Superior temporal gyrus (tissue), 1 donor: ENCODE results near the gene HOXD11.

Source experiments
- DNase-seq: peaks from one replicate; pipeline ENCODE4 v3.0.0-alpha.2; 2016; ENCODE audit errors: extremely low spot score

The HOXD11 gene

GRCh38 chr2:176131848-176132158, 24.7 kb downstream of the HOXD11 start:
- DNase-seq: no peak

DNA sequence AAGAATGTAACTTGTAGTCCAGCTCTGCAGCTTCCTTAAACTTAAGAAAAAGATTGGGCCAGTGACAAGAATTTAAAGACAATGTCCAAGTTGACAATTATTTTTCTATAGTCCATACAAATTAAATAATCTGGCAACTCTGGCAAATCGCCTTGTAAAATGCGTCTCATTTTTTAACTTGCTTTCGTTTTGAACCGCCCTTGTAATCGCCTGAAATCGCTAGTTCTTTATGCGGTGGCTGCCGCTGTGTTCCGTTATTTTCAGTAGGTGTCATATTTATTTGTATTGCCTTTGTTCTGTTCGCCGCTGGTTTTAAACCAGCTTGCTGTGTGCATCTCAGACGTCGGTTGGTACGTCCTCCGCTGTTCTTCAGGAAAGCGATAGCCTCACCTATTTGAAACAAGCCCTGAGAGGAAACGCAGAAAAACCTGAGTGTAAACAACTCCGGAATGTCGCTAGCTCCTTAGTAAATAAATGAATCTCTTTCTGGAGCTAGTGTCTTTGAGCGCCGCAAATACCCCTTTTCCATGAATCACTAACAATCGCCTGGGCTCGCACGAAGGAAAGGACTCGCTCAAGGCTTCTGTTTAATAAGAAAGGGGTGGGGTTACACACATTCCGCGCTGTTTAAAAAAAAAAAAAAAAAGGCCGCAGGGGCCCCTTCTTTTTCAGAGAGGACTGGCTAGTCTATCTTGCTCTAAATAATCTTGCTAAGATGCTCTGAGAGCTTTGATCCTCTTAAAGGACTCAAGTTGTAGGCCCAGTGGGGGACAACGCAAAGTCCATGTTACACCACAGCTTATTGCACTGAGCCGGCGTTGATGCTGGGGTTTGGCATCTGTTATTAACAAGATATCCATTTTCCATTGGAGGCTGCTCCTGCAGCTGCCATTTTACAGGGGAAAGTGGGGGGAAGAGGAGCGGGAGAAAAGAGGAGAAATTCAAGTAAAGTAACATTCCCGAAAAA, 25.4 kb downstream of the HOXD11 start:
- no peak for DNase-seq

GRCh38 chr2:176133389-176133788, 26.3 kb downstream of the HOXD11 start:
- DNase-seq: no peak

DNA sequence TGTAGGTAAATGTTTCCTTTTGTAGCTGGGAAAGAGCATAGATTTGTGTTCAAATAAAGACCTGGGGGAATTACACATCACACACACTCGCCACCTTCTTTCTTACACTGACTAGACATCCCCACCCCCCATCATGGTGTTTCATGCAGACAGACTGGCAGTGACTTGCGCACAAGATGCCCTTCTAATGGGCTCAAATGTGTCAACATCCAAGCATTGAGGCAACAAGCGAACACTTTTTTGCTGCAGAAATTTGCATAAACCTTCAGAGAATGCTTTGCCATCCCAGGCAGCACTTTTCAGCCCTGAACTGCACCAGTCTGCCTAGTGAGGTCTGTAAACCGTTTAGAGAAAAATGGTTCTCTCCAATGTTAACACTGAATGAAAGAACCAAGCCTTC, 27.0 kb downstream of the HOXD11 start:
- no peak for DNase-seq

DNA sequence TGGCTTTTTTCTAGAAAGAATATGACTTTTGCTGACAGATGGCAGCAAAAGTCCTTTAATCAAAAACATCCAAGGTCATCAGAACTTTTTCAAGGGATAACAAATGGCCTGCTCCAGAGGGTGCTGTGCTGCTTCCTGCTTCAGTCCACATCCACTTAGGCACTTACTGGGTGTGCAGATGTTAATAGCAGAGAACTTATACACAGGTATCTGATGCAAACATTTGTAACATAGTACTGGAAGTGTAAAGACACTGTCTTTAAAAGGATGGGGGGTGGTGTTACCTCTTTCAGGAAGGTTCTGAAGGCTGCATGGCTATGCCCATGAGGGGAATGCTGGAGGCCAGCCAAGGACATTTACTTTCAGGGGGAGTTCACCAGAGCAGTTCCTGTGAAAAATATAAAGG, 28.0 kb downstream of the HOXD11 start:
- no peak for DNase-seq

DNA sequence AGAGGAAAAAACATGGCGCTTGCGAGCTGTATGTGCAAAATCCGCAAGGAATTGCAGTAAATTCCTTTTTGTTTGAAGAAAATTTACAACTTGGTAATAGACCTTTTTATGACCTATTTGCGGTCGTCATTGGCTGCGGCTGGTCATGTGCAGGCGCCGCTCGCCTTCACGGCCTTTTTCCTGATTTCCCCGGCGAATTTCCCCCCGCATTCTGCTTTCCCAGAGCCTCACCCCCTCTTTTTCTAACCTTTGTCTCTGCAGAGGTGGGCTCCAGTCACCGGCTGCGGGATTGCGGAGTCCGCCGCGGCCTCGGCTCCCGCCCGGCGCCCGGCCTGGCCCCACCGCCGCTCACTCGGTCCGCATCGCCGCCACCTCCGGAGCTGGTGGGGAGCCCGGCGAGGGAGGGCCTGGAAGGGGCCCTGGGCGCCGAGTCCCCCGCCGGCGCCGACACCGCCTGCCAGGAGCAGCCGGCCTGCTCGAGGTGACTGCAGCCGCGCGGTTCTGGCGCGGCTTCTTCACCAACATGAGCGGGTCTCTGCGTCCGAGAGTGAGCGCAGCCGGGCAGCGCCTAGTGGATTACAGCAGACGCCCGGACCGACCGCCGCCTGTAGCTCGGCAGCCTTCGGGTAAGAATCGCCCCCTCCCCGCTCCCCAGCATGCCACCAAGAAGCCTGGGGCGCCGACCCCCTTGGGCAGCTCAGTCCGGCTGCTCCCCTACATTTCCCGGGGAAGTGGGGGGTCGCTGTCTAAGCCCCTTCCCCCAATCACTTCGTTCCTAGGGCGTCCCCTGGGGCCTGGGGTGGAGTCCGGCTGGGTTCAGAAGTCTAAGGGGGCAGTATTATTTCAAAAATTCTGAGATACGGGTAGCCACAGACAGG, 29.5 kb downstream of the HOXD11 start:
- DNase-seq: no peak

DNA sequence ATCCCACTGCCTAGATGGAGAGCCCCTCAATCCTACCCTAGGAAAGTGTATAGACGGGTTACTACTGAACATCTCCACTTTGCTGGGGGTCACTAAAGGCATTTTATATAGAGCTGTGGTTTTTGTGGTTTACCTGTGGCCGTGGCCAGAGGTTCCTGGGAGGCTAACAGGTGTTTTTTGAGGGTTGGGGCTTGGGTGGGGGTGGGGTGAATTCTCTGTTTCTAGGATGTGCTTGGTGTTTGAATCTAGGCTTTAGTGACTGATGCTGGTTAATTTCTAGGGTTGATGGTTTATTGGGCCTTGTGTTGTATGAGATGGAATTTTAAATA, 30.1 kb downstream of the HOXD11 start:
- no peak for DNase-seq

GRCh38 chr2:176137906-176138305, 30.8 kb downstream of the HOXD11 start:
- no peak for DNase-seq

GRCh38 chr2:176138526-176138922, 31.4 kb downstream of the HOXD11 start:
- no peak for DNase-seq

- no peak for DNase-seq
Measured at GRCh38 chr2:176138923-176139660, 32.0 kb downstream of the HOXD11 start.

- no peak for DNase-seq
Measured at GRCh38 chr2:176139661-176140512, 32.8 kb downstream of the HOXD11 start.

- peak; percentile 70 for DNase-seq
Measured at GRCh38 chr2:176140513-176141317, 33.6 kb downstream of the HOXD11 start.

- DNase-seq: no peak
Measured at GRCh38 chr2:176142281-176142680, 35.2 kb downstream of the HOXD11 start.

GRCh38 chr2:176145085-176145969, 38.2 kb downstream of the HOXD11 start:
- no peak for DNase-seq

DNA sequence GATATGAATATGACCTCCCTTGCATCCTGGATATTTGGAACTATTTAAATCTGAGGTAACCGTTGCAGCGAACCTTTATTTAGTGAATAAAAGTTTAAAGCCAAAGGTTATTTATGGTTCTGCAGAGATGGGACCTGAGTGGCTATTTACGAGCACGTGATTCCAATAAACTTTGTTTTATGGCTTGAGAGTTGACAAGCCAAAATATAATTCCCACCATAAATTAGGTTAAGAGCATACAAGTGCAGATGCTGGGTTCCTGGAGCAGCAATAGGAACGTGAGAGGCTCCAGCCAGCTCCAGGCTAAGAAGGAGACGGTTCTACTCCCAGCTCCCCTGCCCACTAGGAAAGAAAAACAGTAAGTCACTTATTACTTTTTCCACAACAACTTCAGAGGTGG, 39.0 kb downstream of the HOXD11 start:
- DNase-seq: no peak

DNA sequence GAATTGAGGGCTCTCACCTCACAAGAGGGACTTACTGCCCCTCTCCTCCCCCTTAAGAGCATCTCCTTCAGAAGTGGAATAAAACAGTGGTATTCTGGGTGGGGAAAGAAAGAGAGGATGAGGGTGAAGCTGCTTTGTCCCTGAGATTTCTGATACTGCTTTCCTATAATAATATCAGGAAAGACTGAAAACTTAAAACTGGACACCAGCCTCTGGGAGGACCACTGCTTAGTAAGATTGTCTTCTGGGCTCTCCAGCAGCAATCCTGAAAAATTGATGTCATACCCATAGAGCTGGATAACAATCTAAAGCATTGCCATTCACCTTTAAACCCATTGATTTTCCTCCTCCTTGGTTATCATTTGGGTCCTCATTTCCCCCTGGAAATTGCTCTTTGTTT, 39.6 kb downstream of the HOXD11 start:
- no peak for DNase-seq

DNA sequence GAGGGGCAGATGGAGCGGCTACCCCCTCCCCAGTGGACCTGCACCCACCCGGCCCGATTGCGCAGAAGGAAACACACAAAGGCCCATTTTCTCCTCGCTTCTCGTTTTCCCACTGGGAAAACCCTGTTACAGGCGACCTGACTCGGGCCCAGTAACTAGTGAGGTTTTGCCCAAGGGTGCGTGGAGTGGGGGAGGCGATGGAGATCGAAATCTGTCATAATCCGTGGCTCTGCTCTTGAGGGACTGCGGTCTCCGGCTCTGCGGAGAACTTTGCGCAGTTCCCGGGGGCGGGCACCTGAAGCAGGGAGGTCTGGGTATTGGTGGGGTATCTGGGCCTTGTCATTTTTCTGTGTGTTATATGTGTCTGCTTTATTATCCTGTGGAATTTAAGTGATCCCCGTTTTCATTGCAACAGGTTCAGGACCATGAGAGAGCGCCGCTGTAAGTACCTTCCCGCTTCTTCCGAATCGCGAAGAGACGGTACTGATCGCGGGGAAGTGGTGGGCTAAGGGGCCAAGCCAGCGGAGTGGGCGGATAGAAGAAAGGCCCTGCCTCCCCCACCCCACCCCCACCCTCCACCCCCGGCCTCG, 40.2 kb downstream of the HOXD11 start:
- DNase-seq: no peak

DNA sequence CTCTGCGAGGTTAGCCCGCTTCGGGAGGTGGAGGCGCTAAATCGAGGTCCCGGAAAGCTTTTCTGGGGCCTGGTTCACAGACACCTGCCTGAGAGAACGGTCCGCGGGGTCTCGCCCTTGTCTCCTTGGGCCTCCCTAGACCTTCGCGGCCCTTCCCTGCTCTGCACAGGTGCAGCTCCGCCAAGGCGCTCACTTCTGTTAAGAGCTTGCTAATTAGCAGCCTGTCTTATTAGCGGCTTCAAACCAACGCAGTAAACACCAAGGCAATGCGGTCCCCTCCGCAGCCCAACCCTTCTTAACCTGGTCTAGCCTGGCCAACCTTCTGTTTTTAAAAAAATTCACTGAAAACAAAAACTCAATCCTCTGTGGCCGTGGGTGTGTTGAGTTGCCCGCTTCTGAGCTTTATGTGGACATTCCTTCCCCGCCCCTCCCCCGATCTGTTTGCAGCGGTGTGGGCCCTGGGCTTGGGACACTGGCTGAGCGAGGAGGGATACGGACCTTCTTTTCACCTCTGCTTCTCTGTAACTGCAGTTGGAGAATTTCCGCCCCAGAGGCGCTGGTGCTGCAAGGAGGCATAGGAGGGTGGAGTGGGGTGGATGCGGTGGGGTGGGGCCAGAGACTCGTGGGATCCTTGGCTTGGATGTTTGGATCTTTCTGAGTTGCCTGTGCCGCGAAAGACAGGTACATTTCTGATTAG, 40.9 kb downstream of the HOXD11 start:
- no peak for DNase-seq
